Activated CD8-positive, alpha-beta memory T cell treated with anti-CD3 and anti-CD28 coated beads, Interleukin-2, amount 50 U/mL, for 1 hour (primary cell): Measurements from ENCODE around the gene PDE4A.
"Not testable (repeated sequence)": the region's sequence is repeated elsewhere in the genome, so short reads cannot be mapped to it uniquely, and the experiment has no call there.

Source experiments
- DNase-seq: peaks from one replicate; pipeline ENCODE4 v3.0.0-alpha.2; 2020; ENCODE audit errors: extremely low read depth

Gene PDE4A

GRCh38 chr19:10462042-10462441 is 41.7 kb downstream of the PDE4A start:
- DNase-seq = not testable (repeated sequence)

GRCh38 chr19:10462557-10462956 is 42.2 kb downstream of the PDE4A start:
- DNase-seq = no peak

GRCh38 chr19:10464456-10464855 is 44.1 kb downstream of the PDE4A start:
- no peak for DNase-seq

GRCh38 chr19:10467104-10467706 is 46.9 kb downstream of the PDE4A start:
- DNase-seq = no peak

- no peak for DNase-seq
Measured at GRCh38 chr19:10468133-10468532, 47.8 kb downstream of the PDE4A start.

GRCh38 chr19:10471909-10472308 is 51.6 kb downstream of the PDE4A start:
- peak; percentile 8 for DNase-seq

- no peak for DNase-seq
Measured at GRCh38 chr19:10473192-10473591, 52.9 kb downstream of the PDE4A start.

- DNase-seq = no peak
Measured at GRCh38 chr19:10474962-10475451, 54.7 kb downstream of the PDE4A start.

GRCh38 chr19:10478476-10478875 is 58.1 kb downstream of the PDE4A start:
- no peak for DNase-seq

GRCh38 chr19:10478903-10479384 is 58.6 kb downstream of the PDE4A start:
- peak; percentile 78 for DNase-seq

GRCh38 chr19:10486551-10486950 is 66.2 kb downstream of the PDE4A start:
- DNase-seq = no peak

- no peak for DNase-seq
Measured at GRCh38 chr19:10491472-10492047, 71.2 kb downstream of the PDE4A start.

GRCh38 chr19:10497371-10497770 is 77.0 kb downstream of the PDE4A start:
- DNase-seq = no peak

GRCh38 chr19:10499550-10500246 is 79.4 kb downstream of the PDE4A start:
- no peak for DNase-seq

- no peak for DNase-seq
Measured at GRCh38 chr19:10500247-10500592, 79.9 kb downstream of the PDE4A start.

- DNase-seq = no peak
Measured at GRCh38 chr19:10501971-10502523, 81.7 kb downstream of the PDE4A start.

- DNase-seq = peak; percentile 51
Measured at GRCh38 chr19:10502524-10503001, 82.2 kb downstream of the PDE4A start.

GRCh38 chr19:10503002-10503789 is 82.9 kb downstream of the PDE4A start, which contains the start of gene KEAP1:
Gene KEAP1, minus strand, starts transcription at chr19:10503356. Its CDS starts 3,323 bp downstream, at chr19:10500033.
- no peak for DNase-seq

- DNase-seq = peak; percentile 49
Measured at GRCh38 chr19:10505583-10506229, 85.4 kb downstream of the PDE4A start.

- DNase-seq = no peak
Measured at GRCh38 chr19:10508036-10508435, 87.7 kb downstream of the PDE4A start.

GRCh38 chr19:10508707-10509106 is 88.4 kb downstream of the PDE4A start:
- DNase-seq = no peak
